GM19193 (cell line): ENCODE results near the gene LDB1.

Experiments used
- POLR2A ChIP-seq: IDR thresholded peaks from 4 replicates; pipeline ENCODE4 v1.6.1; 2011; ENCODE audit not compliant: insufficient read depth, insufficient read length; ENCODE audit errors: extremely low read depth

The LDB1 gene

GRCh38 chr10:102106998-102107397 lies 13.2 kb downstream of the LDB1 start:
- no peak for TF ChIP-seq POLR2A

DNA sequence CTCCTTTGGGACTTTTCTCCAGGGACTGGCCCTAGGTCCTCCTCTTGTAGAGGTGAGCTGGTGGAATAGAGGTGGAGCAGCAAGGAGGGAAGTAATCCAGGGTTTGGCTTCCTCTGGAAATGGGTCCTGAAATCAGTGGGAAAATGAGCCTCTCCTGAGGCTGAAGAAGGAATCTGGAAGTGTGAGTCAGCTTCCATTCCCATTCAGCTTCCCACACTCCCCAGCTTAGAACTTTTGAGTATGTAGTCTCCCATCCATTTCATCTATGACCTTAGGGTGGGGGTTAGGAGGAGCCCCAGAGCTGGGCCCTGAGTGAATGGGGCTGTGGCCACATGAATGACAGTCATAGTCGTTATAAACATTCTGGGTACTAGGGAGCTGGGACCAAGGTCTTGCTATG lies 17.7 kb downstream of the LDB1 start:
- TF ChIP-seq POLR2A, result no peak

- no peak for TF ChIP-seq POLR2A
Measured at GRCh38 chr10:102101152-102101551, 19.0 kb downstream of the LDB1 start.

GRCh38 chr10:102096449-102096848 lies 23.7 kb downstream of the LDB1 start:
- TF ChIP-seq POLR2A, result no peak

DNA sequence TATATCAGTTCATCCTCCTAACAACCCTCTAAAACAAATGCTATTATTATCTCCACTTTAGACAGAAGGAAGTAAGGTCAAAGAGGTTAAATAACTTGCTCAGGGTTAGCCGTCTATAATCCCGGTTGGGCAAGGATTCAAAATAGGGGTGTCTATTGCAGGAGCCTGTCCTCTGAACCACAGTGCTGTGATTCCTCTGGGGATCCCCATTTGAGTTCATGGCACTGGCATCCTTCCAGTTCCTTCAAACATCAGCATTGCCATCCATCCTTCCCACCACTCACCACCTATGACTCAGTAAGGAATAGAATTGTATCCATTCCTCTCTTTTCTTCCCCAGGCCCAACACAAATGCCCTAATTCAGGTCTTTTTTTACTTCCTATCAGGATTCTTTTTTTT lies 29.4 kb downstream of the LDB1 start:
- no peak for TF ChIP-seq POLR2A

- TF ChIP-seq POLR2A, result no peak
Measured at GRCh38 chr10:102086196-102086595, 34.0 kb downstream of the LDB1 start.

GRCh38 chr10:102085336-102085735 lies 34.8 kb downstream of the LDB1 start:
- TF ChIP-seq POLR2A, result no peak

- TF ChIP-seq POLR2A, result no peak
Measured at GRCh38 chr10:102083541-102083940, 36.6 kb downstream of the LDB1 start.

- TF ChIP-seq POLR2A, result no peak
Measured at GRCh38 chr10:102072673-102073527, 47.3 kb downstream of the LDB1 start.

DNA sequence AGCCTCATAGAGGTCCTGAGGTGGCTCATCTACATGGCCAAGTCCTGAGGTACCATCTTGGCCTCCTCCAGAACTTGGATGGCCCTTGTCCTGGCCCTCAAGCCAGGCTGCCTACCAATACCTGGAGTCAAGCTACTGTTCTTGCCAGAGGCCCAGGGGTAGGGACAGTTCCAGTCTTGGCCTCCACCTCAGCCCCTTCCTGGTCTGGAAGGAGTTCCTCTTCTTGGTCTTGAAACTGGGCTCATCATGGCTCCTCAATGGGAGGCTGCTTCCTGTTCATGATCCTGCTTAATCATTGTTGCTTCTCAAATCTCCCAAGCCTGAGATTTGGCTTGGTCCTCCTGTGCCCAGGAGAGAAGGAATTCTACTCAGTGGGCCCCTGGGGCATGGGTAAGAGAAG lies 51.1 kb downstream of the LDB1 start:
- TF ChIP-seq POLR2A, result no peak

DNA sequence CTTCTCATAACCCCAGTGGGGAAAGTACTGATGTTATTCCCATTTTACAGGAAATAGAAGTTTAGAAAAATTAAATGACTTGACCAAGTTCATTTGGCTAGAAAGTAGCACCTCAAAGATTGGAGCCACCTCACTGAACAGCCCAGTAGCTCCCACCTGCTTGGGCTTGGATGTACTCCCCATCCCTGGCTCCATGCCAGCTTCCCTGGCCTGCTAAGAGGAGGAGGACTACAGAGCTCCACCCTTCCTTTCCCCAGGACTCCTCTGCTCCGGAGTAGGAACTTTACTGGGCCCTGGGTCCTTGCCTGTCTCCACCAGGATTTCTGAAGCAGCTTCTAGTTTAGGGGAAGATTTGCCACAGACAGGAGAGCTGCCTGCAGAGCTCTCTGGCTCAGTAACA lies 52.0 kb downstream of the LDB1 start:
- no peak for TF ChIP-seq POLR2A

DNA sequence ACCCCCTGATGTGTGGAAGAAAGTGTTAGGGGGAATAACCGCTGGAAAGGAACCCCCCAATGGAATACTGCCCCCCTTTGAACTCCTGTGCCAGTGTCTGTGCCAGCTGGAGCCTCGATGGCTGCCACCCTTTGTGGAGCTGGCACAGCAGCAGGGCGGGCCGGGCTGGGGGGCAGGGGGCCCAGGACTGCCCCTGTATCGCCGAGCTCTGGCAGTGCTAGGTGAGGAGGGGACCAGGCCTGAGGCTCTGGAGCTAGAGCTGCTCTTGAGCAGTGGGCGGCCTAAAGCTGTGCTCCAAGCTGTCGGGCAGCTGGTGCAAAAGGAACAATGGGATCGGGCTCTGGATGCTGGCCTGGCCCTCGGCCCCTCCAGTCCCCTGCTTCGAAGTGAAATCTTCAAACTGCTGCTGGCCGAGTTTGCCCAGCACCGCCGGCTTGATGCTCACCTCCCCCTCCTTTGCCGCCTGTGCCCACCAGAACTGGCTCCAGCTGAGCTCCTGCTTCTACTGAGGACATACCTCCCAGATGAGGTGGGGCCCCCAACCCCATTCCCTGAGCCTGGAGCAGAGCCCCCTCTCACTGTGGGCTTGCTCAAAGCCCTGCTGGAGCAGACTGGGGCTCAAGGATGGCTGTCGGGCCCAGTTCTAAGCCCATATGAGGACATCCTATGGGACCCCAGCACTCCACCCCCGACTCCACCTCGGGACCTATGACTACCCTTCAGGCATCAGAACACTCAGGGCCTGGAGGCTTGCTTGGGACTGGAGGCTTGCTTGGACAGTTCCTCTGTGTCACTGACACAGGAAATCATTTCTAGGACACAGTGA lies 52.9 kb downstream of the LDB1 start:
- no peak for TF ChIP-seq POLR2A

DNA sequence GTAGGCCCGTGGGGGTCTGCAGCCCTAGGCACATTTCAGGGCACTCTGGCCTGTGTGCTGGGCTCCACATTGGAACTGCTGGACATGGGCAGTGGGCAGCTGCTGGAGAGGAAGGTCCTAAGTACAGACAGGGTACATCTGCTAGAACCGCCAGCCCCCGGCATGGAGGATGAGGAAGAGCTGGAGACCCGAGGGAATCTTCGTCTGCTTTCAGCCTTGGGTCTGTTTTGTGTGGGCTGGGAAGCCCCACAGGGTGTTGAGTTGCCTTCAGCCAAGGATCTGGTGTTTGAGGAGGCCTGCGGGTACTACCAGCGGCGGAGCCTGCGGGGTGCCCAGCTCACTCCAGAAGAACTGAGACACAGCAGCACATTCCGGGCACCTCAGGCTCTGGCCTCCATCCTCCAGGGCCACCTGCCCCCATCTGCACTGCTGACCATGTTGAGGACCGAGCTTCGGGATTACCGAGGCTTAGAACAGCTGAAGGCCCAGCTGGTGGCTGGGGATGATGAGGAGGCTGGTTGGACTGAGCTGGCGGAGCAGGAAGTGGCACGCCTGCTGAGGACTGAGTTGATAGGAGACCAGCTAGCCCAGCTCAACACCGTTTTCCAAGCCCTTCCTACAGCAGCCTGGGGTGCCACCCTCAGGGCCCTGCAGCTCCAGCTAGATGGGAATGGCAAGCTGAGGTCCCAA lies 53.6 kb downstream of the LDB1 start:
- no peak for TF ChIP-seq POLR2A

DNA sequence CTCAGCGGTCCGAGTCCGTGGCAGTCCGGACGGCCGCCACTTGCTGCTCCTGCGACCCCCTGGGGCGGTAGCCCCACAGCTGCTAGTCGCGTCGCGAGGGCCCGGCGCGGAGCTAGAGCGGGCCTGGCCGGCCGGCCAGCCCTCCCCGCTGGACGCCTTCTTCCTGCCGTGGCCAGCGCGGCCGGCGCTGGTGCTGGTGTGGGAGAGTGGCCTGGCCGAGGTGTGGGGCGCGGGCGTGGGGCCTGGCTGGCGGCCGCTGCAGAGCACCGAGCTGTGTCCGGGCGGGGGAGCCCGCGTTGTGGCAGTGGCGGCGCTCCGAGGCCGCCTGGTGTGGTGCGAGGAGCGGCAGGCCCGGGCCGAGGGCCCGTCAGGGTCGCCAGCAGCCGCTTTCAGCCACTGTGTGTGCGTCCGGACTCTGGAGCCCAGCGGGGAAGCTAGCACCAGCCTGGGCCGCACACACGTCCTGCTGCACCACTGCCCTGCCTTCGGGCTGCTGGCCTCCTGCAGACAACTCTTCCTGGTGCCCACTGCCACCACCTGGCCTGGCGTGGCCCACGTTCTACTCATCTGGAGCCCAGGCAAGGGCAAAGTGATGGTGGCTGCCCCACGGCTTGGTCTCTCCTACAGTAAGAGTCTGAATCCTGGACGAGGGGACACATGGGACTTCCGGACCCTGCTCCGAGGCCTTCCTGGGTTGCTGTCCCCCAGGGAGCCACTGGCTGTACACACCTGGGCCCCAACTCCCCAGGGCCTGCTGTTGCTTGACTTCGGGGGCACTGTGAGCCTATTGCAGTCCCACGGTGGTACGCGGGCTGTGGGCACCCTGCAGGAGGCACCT lies 54.4 kb downstream of the LDB1 start:
- TF ChIP-seq POLR2A, result no peak
